Naive thymus-derived CD4-positive, alpha-beta T cell (primary cell): ENCODE results near the gene SELE. TPM values are rescaled to one million over a fixed set of nuclear protein-coding genes. Genes with fewer than 3 reads are reported as not detected.

Source experiments
- ATAC-seq: fragments of 150-1000 bp; cut with Tn5 transposase; 2 replicates; pipeline ENCODE4 v1.10.0; 2021; ENCODE audit warnings: mild to moderate bottlenecking, moderate library complexity
- CTCF ChIA-PET: fragments of 350-600 bp; sonication (Branson Sonifier 250); formaldehyde crosslinking; loops from one replicate; lab custom pipeline; 2021; ENCODE audit warnings: antibody characterized with exemption; lab: Charles Lee
- POLR2A ChIA-PET: fragments of 350-600 bp; sonication (Branson Sonifier 250); formaldehyde crosslinking; loops from one replicate; lab custom pipeline; 2021; ENCODE audit warnings: antibody characterized with exemption, inconsistent platforms; lab: Charles Lee
- DNase-seq, 9 donors: peaks; one replicate each; pipeline versions ENCODE4 v3.0.0 to v3.0.0-alpha.2; 2020 to 2022; ENCODE audit warnings: mixed read lengths in 1 of 9
- H3K27ac ChIP-seq: one replicate; pipeline ENCODE4 v1.7.0; 2013; ENCODE audit warnings: mild to moderate bottlenecking, low read depth, low read length, moderate library complexity
- H3K27me3 ChIP-seq, 2 donors: one replicate each; pipeline ENCODE4 v1.7.0; 2013; ENCODE audit warnings: low read length in 2 of 2, mild to moderate bottlenecking in 2 of 2, moderate library complexity in 2 of 2; ENCODE audit not compliant: control insufficient read depth in 2 of 2, insufficient read depth in 2 of 2
- H3K36me3 ChIP-seq, 3 experiments: 1 replicate in 2 of 3; 2 replicates in 1 of 3; pipeline ENCODE4 v1.7.0; 2013; ENCODE audit warnings: low read length in 3 of 3, mild to moderate bottlenecking in 3 of 3, moderate library complexity in 1 of 3; ENCODE audit not compliant: insufficient read depth in 3 of 3, control insufficient read depth in 2 of 3
- H3K4me1 ChIP-seq, 2 donors: one replicate each; pipeline ENCODE4 v1.7.0; 2013; ENCODE audit warnings: low read length in 2 of 2, mild to moderate bottlenecking in 2 of 2, moderate library complexity in 1 of 2; ENCODE audit not compliant: control insufficient read depth in 2 of 2, insufficient read depth in 2 of 2
- H3K4me3 ChIP-seq: 2 replicates; pipeline ENCODE4 v1.7.0; 2013; ENCODE audit warnings: mild to moderate bottlenecking, low read length
- H3K9me3 ChIP-seq, 3 experiments: 1 replicate in 2 of 3; 2 replicates in 1 of 3; pipeline ENCODE4 v1.7.0; 2013; ENCODE audit warnings: low read length in 3 of 3; ENCODE audit not compliant: control insufficient read depth in 2 of 3
- H3K27ac Mint-ChIP-seq, 9 donors: one replicate each; pipeline ENCODE4 v1.8.0; 2020 to 2022; ENCODE audit warnings: mixed read lengths in 9 of 9, mild to moderate bottlenecking in 8 of 9, moderate library complexity in 5 of 9, inconsistent platforms in 2 of 9
- H3K27me3 Mint-ChIP-seq, 5 donors: one replicate each; pipeline ENCODE4 v1.8.0; 2021 to 2022; ENCODE audit warnings: mixed read lengths in 5 of 5, mild to moderate bottlenecking in 1 of 5
- H3K36me3 Mint-ChIP-seq, 5 donors: one replicate each; pipeline ENCODE4 v1.8.0; 2020 to 2022; ENCODE audit warnings: mixed read lengths in 5 of 5, mild to moderate bottlenecking in 3 of 5, inconsistent platforms in 1 of 5
- H3K4me1 Mint-ChIP-seq, 7 donors: one replicate each; pipeline ENCODE4 v1.8.0; 2020 to 2022; ENCODE audit warnings: mixed read lengths in 7 of 7, mild to moderate bottlenecking in 3 of 7, inconsistent platforms in 1 of 7
- H3K4me3 Mint-ChIP-seq, 10 donors: one replicate each; pipeline ENCODE4 v1.8.0; 2020 to 2022; ENCODE audit warnings: mild to moderate bottlenecking in 10 of 10, mixed read lengths in 10 of 10, moderate library complexity in 6 of 10, inconsistent platforms in 2 of 10
- H3K9me3 Mint-ChIP-seq, 11 donors: one replicate each; pipeline ENCODE4 v1.8.0; 2020 to 2022; ENCODE audit warnings: mixed read lengths in 11 of 11, mild to moderate bottlenecking in 4 of 11, inconsistent platforms in 1 of 11, moderate library complexity in 1 of 11
- intact Hi-C, 2 donors: fragments of 100-400 bp; cut with micrococcal nuclease; formaldehyde crosslinking; loops; one replicate each; pipeline ENCODE4 v1.15.1; 2023
- polyA plus RNA-seq, 2 donors: library from polyadenylated mRNA; unstranded; fragments of 300-500 nt; fragmentation: Illumina TruSeq; gene quantifications; one replicate each; pipeline ENCODE4 v1.2.3, GENCODE V29; 2021
- total RNA-seq, 6 experiments: library from RNA in 5 of 6; stranded (reverse) in 5 of 6; gene quantifications; 1 replicate in 5 of 6; 2 replicates in 1 of 6; pipeline ENCODE4 v1.2.3 and lab custom pipeline; 2021 to 2026

SELE gene, protein sequence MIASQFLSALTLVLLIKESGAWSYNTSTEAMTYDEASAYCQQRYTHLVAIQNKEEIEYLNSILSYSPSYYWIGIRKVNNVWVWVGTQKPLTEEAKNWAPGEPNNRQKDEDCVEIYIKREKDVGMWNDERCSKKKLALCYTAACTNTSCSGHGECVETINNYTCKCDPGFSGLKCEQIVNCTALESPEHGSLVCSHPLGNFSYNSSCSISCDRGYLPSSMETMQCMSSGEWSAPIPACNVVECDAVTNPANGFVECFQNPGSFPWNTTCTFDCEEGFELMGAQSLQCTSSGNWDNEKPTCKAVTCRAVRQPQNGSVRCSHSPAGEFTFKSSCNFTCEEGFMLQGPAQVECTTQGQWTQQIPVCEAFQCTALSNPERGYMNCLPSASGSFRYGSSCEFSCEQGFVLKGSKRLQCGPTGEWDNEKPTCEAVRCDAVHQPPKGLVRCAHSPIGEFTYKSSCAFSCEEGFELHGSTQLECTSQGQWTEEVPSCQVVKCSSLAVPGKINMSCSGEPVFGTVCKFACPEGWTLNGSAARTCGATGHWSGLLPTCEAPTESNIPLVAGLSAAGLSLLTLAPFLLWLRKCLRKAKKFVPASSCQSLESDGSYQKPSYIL
- total RNA-seq, result not detected
- not detected for polyA plus RNA-seq
- total RNA-seq (lab: John Stamatoyannopoulos, UW), result not detected

DNA sequence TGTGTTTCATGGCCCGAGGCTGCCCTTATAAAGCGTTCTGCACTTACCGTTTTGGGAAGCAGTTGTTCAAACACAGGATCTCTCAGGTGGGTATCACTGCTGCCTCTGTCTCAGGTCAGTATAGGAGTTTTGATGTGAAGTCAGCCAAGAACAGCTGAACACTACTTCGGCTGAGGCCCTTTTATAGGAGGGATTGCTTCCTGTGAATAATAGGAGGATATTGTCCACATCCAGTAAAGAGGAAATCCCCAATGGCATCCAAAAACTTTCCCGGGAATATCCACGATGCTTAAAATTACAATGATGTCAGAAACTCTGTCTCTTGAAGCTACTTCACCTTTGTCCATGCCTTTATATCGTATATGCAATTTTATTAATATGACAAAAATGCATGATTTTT is at the start of gene SELE:
Gene SELE, minus strand, starts transcription at position 156 of the 400 bp plus-strand sequence. CDS start 467 bp downstream, outside the sequence.
- ATAC-seq, result no peak
- Mint-ChIP-seq H3K4me3 (no peak within 1 kb of the TSS), H3K27me3 (peaks cover 5 to 43% (median 17%) of the 10 kb centered on the region in 5 donors), H3K27ac (no peak within 1 kb of the TSS), H3K4me1 (no peaks in the 10 kb centered on the region), H3K9me3 (no peaks in the 10 kb centered on the region), H3K36me3 (no peaks in the 10 kb centered on the region)
- intact Hi-C loops, result no loop called here
- H3K27ac ChIP-seq, result no peak within 1 kb of the TSS
- no peaks in the 10 kb centered on the region for H3K9me3 ChIP-seq
- H3K4me1 ChIP-seq, result no peaks in the 10 kb centered on the region
- POLR2A ChIA-PET, result no interaction called here
- no peaks in the 10 kb centered on the region for H3K27me3 ChIP-seq
- DNase-seq, result no peak
- CTCF ChIA-PET, result no interaction called here
- no peaks in the 10 kb centered on the region for H3K36me3 ChIP-seq
- no peak within 1 kb of the TSS for H3K4me3 ChIP-seq

DNA sequence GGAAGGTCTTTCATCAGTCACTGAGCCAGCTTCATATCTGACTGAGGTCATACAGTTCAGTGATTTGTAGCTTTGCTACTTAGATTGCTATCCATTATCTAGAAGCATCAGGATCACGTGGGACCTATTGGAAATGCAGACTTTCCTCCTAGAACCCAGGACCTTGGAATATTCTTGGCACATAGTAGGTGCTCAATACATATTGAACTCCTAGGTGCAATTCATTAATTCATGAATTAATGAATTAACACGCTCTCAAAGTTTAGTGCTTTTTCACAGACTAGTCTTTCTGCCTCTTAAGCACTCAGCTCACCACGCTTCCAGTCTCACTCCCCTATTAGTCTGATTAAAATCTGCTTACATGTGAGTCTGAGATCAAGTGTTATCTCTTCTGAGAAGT is 48.7 kb upstream of the SELE start:
- Mint-ChIP-seq H3K36me3 (peaks cover 0 to 4% (median 0%) of the 10 kb centered on the region in 5 donors), H3K4me1 (no peaks in the 10 kb centered on the region), H3K27me3 (peaks cover 21 to 48% (median 42%) of the 10 kb centered on the region in 5 donors), H3K4me3 (no peak overlapping the region), H3K9me3 (peaks cover 0 to 5% (median 0%) of the 10 kb centered on the region in 11 donors), H3K27ac (no peak overlapping the region)
- no peak overlapping the region for H3K27ac ChIP-seq
- no peaks in the 10 kb centered on the region for H3K9me3 ChIP-seq
- no peak overlapping the region for H3K4me3 ChIP-seq
- CTCF ChIA-PET, result no interaction called here
- no peaks in the 10 kb centered on the region for H3K36me3 ChIP-seq
- POLR2A ChIA-PET, result no interaction called here
- no peaks in the 10 kb centered on the region for H3K4me1 ChIP-seq
- intact Hi-C loops, result no loop called here
- DNase-seq, result no peak
- ATAC-seq, result no peak
- peaks cover 0 to 4% of the 10 kb centered on the region in 2 donors for H3K27me3 ChIP-seq

DNA sequence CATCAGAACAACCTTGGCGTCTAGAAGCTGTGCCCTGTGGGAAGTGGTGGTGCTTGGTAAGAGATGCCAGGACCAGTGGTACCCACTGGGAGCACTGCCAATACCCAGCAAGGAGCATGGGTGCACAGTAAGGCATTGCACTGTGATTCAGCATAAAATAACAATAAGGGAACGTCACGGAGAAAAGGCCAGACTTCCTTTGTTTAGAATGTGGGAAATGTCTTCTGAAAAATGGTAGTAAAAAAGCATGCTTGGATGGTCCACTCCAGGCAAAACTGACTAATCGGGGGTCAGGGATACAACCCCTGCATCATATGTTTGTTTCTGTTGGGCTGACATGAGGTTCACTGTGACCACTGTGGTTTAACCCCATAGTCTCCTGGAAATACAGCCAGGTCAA is 46.1 kb upstream of the SELE start:
- peaks cover 0 to 4% of the 10 kb centered on the region in 2 donors for H3K27me3 ChIP-seq
- ATAC-seq (no peak), DNase-seq (no peak)
- peaks cover 11 to 30% (median 22%) of the 10 kb centered on the region in 5 donors for H3K27me3 Mint-ChIP-seq
- H3K4me3 Mint-ChIP-seq, result no peak overlapping the region
- no peak overlapping the region for H3K27ac Mint-ChIP-seq
- H3K4me1 ChIP-seq, result no peaks in the 10 kb centered on the region
- H3K36me3 Mint-ChIP-seq, result peaks cover 0 to 4% (median 0%) of the 10 kb centered on the region in 5 donors
- no peak overlapping the region for H3K27ac ChIP-seq
- H3K4me1 Mint-ChIP-seq, result no peaks in the 10 kb centered on the region
- ChIA-PET CTCF (no interaction called here), POLR2A (no interaction called here)
- intact Hi-C loops, result no loop called here
- H3K9me3 Mint-ChIP-seq, result peaks cover 0 to 5% (median 0%) of the 10 kb centered on the region in 11 donors
- no peak overlapping the region for H3K4me3 ChIP-seq
- H3K36me3 ChIP-seq, result no peaks in the 10 kb centered on the region
- H3K9me3 ChIP-seq, result no peaks in the 10 kb centered on the region

DNA sequence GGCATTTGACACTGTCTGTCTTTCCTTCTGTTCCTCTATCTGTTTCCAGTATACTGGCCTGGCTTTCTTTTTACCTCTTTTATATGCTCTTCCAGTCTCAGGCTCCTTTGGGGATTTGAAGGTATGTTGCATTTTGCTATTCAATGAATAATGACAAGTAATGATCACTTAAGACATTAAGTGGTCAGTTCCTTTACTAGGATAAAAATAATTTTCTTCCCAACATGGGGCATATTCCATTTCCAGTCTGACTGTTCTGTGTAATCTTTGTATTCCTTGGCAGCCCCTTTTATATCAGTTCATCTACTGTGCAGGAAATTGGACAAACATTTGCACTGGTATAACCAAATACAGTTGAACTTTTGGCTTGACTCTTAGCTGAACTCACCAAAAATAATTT is 45.3 kb upstream of the SELE start:
- H3K27me3 Mint-ChIP-seq, result peaks cover 3 to 22% (median 13%) of the 10 kb centered on the region in 5 donors
- Histone ChIP-seq H3K4me1 (no peaks in the 10 kb centered on the region), H3K4me3 (no peak overlapping the region), H3K27me3 (peaks cover 0 to 2% of the 10 kb centered on the region in 2 donors), H3K9me3 (no peaks in the 10 kb centered on the region), H3K27ac (no peak overlapping the region), H3K36me3 (no peaks in the 10 kb centered on the region)
- H3K4me1 Mint-ChIP-seq, result no peaks in the 10 kb centered on the region
- CTCF ChIA-PET, result no interaction called here
- no peaks in the 10 kb centered on the region for H3K36me3 Mint-ChIP-seq
- ATAC-seq, result no peak
- intact Hi-C loops, result no loop called here
- POLR2A ChIA-PET, result no interaction called here
- H3K4me3 Mint-ChIP-seq, result no peak overlapping the region
- peaks cover 0 to 3% (median 0%) of the 10 kb centered on the region in 11 donors for H3K9me3 Mint-ChIP-seq
- no peak for DNase-seq
- no peak overlapping the region for H3K27ac Mint-ChIP-seq

DNA sequence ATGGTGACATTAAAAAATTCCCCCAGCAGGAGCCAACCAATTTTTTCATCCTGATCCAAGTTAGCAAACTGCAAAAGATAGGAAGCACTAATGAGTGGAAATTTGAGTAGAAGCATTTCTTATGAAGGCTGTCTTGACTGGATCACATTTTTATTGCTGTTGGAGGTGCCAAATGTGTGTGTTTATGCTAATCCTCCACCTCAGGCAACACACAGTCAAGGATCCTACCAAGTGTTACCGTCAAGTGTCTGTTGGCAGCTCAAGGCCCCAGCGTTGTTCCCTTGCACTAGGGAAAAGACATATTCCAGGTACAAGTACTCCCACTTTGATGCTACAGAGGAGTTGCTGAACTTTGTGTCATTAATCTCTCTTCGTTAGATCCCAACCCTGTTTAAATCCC is 42.6 kb upstream of the SELE start:
- no peaks in the 10 kb centered on the region for H3K9me3 ChIP-seq
- POLR2A ChIA-PET, result no interaction called here

DNA sequence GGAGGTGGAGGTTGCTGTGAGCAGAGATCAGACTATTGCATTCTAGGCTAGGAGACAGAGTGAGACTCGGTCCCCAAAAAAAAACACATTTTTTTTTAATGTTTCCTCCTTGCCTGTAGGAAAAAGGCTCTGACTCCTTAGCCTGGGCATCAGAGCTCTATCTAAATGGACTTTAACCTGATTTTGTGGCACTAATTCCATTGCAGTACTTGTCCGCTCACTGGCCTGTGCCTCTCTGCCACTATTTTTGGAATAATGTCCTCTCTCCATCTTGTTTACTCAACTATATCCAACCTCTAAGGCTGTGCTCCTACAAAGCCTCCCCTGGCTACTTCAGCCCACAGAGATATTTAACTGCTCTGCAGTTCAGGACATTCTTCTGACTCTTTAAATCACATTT is 34.3 kb upstream of the SELE start:
- no peaks in the 10 kb centered on the region for H3K4me1 Mint-ChIP-seq

More for the DNA sequence above, 42.6 kb upstream of the SELE start:
- no peak for DNase-seq
- Histone ChIP-seq H3K4me1 (no peaks in the 10 kb centered on the region), H3K27me3 (no peaks in the 10 kb centered on the region), H3K4me3 (no peak overlapping the region), H3K27ac (no peak overlapping the region), H3K36me3 (no peaks in the 10 kb centered on the region)
- no peaks in the 10 kb centered on the region for H3K36me3 Mint-ChIP-seq
- H3K27me3 Mint-ChIP-seq, result peaks cover 0 to 7% (median 0%) of the 10 kb centered on the region in 5 donors
- H3K4me3 Mint-ChIP-seq, result no peak overlapping the region
- intact Hi-C loops, result no loop called here
- CTCF ChIA-PET, result no interaction called here
- no peaks in the 10 kb centered on the region for H3K4me1 Mint-ChIP-seq
- ATAC-seq, result no peak
- no peak overlapping the region for H3K27ac Mint-ChIP-seq
- H3K9me3 Mint-ChIP-seq, result peaks cover 0 to 3% (median 0%) of the 10 kb centered on the region in 11 donors

More for the DNA sequence above, 34.3 kb upstream of the SELE start:
- ChIA-PET POLR2A (no interaction called here), CTCF (no interaction called here)
- peaks cover 0 to 10% (median 5%) of the 10 kb centered on the region in 5 donors for H3K27me3 Mint-ChIP-seq
- no peaks in the 10 kb centered on the region for H3K9me3 Mint-ChIP-seq
- no peak for DNase-seq
- no peak for ATAC-seq
- intact Hi-C loops, result no loop called here
- H3K27me3 ChIP-seq, result no peaks in the 10 kb centered on the region
- H3K4me1 ChIP-seq, result no peaks in the 10 kb centered on the region
- no peak overlapping the region for H3K4me3 ChIP-seq
- H3K36me3 Mint-ChIP-seq, result no peaks in the 10 kb centered on the region
- no peaks in the 10 kb centered on the region for H3K36me3 ChIP-seq
- H3K4me3 Mint-ChIP-seq, result no peak overlapping the region
- H3K9me3 ChIP-seq, result no peaks in the 10 kb centered on the region
- H3K27ac ChIP-seq, result no peak overlapping the region
- no peak overlapping the region for H3K27ac Mint-ChIP-seq
